COR-L47 (cell line): ENCODE results near the gene B9D1.

Experiments
- DNase-seq: peaks from one replicate; lab custom pipeline; 2025; lab: John Stamatoyannopoulos, UW

B9D1 gene

GRCh38 chr17:19376811-19377210 is 14.3 kb upstream of the B9D1 start:
- DNase-seq, result no peak

- DNase-seq, result no peak
Observed at GRCh38 chr17:19375732-19376131, 13.2 kb upstream of the B9D1 start.

GRCh38 chr17:19374136-19374535 is 11.6 kb upstream of the B9D1 start:
- DNase-seq, result no peak

- no peak for DNase-seq
Observed at GRCh38 chr17:19372866-19373504, 10.5 kb upstream of the B9D1 start.

- DNase-seq, result no peak
Observed at GRCh38 chr17:19372439-19372838, 9.9 kb upstream of the B9D1 start.

- DNase-seq, result no peak
Observed at GRCh38 chr17:19372011-19372370, 9.5 kb upstream of the B9D1 start.

- no peak for DNase-seq
Observed at GRCh38 chr17:19371259-19372010, 8.9 kb upstream of the B9D1 start.

GRCh38 chr17:19370493-19370960 is 8.0 kb upstream of the B9D1 start:
- no peak for DNase-seq

GRCh38 chr17:19369846-19370492 is 7.4 kb upstream of the B9D1 start:
- DNase-seq, result no peak

GRCh38 chr17:19369107-19369778 is 6.7 kb upstream of the B9D1 start:
- DNase-seq, result no peak

- DNase-seq, result no peak
Observed at GRCh38 chr17:19368229-19368628, 5.7 kb upstream of the B9D1 start.

- no peak for DNase-seq
Observed at GRCh38 chr17:19366637-19366972, 4.1 kb upstream of the B9D1 start.

GRCh38 chr17:19365833-19366636 is 3.5 kb upstream of the B9D1 start:
- DNase-seq, result no peak

GRCh38 chr17:19365499-19365817 is 2.9 kb upstream of the B9D1 start:
- DNase-seq, result no peak

GRCh38 chr17:19364699-19365498 is 2.4 kb upstream of the B9D1 start:
- DNase-seq, result peak; percentile 62

- no peak for DNase-seq
Observed at GRCh38 chr17:19363460-19364035, 1.0 kb upstream of the B9D1 start.

- no peak for DNase-seq
Observed at GRCh38 chr17:19363114-19363438, 553 bp upstream of the B9D1 start.

GRCh38 chr17:19361944-19362276 is 613 bp downstream of the B9D1 start:
- no peak for DNase-seq

GRCh38 chr17:19361326-19361725 is 1.2 kb downstream of the B9D1 start:
- DNase-seq, result no peak

- DNase-seq, result no peak
Observed at GRCh38 chr17:19360772-19361171, 1.8 kb downstream of the B9D1 start.

GRCh38 chr17:19359856-19360255 is 2.7 kb downstream of the B9D1 start:
- DNase-seq, result no peak
